Subcutaneous adipose tissue (tissue), 4 donors: ENCODE data around the gene RNF182. TPM values are rescaled to one million over a fixed set of nuclear protein-coding genes. Genes with fewer than 3 reads are reported as not detected.

ENCODE experiments used
- total RNA-seq, 4 donors: library from RNA; depleted of rRNA; stranded (reverse); fragments of >200 nt; gene quantifications; one replicate each; pipeline ENCODE4 v1.1.0, GENCODE V29; 2016
- TF ChIP-seq, protein P1 (sequence below): fragments of 450-650 bp; IDR thresholded peaks from one replicate; pipeline ENCODE4 v1.5.1; 2016; ENCODE audit warnings: low read depth, mild to moderate bottlenecking, control low read depth, antibody characterized with exemption, moderate library complexity

The RNF182 gene
- total RNA-seq, 4 donors from 2014 or later, result 0.38 to 1.8 (median 1.1) TPM

DNA sequence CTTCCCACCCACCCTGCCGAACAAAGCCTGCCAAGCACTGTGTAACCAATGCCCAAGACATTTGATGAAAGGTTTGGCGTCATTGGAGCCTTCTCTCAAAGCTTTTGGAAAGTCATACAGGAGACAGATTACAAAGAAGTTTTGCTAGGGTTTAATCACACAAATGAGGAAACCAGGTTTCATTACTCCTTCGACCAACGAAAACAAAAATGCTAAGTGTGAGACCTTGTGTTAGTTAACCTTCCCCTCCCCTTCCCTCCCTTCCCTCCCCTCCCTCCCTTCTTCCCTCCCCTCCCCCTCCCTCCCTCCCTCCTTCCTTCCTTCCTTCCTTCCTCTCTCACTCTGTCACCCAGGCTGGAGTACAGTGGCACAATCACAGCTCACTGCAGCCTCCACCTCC lies 96.7 kb downstream of the RNF182 start:
- TF ChIP-seq, protein P1, sequence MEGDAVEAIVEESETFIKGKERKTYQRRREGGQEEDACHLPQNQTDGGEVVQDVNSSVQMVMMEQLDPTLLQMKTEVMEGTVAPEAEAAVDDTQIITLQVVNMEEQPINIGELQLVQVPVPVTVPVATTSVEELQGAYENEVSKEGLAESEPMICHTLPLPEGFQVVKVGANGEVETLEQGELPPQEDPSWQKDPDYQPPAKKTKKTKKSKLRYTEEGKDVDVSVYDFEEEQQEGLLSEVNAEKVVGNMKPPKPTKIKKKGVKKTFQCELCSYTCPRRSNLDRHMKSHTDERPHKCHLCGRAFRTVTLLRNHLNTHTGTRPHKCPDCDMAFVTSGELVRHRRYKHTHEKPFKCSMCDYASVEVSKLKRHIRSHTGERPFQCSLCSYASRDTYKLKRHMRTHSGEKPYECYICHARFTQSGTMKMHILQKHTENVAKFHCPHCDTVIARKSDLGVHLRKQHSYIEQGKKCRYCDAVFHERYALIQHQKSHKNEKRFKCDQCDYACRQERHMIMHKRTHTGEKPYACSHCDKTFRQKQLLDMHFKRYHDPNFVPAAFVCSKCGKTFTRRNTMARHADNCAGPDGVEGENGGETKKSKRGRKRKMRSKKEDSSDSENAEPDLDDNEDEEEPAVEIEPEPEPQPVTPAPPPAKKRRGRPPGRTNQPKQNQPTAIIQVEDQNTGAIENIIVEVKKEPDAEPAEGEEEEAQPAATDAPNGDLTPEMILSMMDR, result no peak

DNA sequence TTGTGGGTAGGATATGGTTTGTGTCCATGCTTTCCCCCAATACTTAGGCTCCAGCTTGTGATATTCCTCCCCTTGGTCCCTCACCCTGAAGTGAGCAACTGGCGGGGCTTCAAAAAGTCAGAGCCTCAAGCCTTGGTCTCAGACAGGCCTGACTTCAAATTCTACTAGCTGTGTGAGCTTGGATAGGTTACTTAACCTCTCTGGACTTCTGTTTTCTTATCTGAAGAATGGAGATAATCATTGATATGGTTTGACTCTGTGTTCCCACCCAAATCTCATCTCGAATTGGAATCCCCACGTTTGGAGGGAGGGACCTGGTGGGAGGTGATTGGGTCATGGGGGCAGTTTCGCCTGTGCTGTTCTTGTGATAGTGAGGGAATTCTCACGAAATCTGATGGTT lies 97.9 kb downstream of the RNF182 start:
- TF ChIP-seq, protein P1, result no peak

DNA sequence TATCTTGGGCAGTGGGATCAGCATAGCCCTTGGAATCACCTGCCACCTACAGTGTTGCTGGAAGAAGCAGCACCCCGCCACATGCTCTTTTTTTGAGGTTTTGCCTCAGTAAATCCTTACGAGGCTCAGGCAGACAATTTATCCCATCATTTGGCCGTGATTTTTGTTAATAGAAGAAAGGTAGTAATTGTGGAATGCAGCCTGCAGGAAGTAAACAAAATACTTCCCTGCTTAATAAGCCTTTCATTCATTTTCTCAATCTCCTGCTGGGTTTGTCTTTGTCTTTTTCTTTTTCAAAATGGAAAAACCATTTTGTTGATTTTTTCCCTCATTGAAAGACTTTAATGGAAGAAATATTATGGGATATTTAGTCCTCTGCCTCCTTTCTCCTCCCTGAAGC lies 99.1 kb downstream of the RNF182 start:
- TF ChIP-seq, protein P1, result no peak

DNA sequence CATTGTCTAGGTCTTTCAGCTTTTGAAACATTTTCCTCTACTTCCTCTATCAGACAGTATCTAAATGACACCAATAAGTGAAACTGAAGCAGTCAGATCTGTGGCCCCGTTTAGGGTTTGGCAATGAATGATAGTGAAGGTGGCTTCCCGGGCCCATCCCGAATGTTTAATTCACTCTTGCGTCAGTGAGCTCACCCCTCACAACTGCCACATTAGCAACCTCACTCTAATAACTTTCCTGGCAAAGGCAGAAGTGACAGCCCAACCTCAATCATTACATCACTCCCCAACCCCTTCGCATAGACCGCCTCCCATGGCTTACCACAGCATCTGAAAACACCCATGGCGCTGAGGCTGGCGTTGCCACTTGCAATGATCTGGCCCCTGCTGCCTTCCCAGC lies 100.4 kb downstream of the RNF182 start:
- TF ChIP-seq, protein P1, result no peak

DNA sequence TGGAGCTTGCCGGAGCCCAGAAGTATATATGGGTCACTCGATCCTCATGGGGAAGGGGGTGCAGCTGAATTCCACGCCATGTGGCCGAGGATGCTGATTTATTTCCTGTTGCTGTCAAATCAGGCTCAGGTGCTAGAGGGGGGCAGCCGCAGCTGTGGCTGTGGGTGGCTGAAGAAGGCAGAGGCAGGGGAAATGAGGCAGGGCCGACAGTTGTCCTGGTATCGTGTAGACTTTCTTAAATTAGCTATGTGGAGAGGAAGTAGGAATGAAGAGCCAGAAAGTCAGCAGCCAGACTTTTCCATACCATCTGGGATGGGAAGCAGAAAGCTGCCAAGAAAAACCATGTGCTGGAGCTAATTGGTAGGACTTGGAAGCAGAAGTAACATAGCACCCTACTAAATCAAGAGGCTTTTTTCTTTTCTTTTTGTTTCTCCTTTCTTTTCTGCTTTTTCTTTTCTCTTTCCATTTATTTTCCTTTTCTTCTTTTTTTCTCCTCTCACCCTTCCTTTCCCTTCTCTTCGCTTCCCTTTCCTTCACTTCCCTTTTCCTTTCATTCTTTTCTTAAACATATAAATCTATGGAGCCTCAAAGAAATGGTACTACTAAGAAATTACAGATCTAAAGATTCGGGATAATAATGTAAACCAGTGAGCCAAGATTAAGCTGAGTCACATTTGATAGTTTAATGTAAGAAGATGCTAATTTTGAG lies 102.2 kb downstream of the RNF182 start:
- TF ChIP-seq, protein P1, result no peak

DNA sequence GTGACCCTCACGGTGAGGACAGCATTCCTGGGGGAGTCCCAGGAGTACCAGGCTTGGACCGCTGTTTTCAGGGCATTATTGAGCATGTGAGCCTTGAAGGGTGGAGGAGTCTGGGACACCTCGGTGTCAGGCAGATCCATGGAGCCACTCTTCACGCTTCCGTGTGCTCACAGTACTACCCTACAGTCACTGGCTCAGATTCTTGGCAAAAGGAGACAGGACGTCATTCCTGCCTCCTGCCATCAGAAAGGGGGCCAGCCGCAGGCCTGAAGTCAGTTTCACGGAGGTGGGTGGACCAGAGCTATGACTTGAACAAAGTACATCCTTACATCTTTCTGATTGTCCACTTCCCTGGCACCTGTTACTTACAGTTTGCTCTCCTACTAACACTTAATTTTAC lies 103.9 kb downstream of the RNF182 start:
- TF ChIP-seq, protein P1, result no peak

DNA sequence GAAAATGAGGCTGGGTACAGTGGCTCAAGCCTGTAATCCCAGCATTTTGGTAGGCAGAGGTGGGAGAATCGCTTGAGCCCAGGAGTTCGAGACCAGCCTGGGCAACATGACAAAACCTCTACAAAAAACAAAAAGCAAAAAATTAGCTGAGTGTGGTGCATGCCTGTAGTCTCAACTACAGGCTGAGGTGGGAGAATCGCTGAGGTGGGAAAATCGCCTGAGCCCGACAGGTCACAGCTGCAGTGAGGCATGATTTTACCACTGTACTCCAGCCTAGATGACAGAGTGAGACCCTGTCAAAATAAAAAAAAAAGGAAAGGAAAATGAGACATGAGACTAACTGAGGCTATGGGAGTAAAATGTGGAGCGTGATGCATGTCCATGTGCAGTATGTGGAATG lies 104.9 kb downstream of the RNF182 start:
- TF ChIP-seq, protein P1, result no peak

Other genes starting within 250 kb of the RNF182 start
- gene RANBP9, start 213.1 kb upstream of the RNF182 start, total RNA-seq, result 10 to 100 TPM; 35.2 to 63.3 (median 52.1) TPM
- 10 to 100 TPM; 10.5 to 19.2 (median 17.1) TPM for gene MCUR1, start 110.4 kb upstream of the RNF182 start, total RNA-seq
- 10 to 100 TPM in 1 of 4 donors, 1 to 10 TPM in 3; 3.2 to 30.1 (median 4.8) TPM for gene CD83, start 192.8 kb downstream of the RNF182 start, total RNA-seq